NCI-H446 (cell line): Measurements from ENCODE around the gene SYT10.
"Not testable (repeated sequence)": the region's sequence is repeated elsewhere in the genome, so short reads cannot be mapped to it uniquely, and the experiment has no call there.

Experiments
- DNase-seq, 2 experiments: peaks; one replicate each; lab custom pipeline; 2025; lab: John Stamatoyannopoulos, UW

Gene SYT10

GRCh38 chr12:33439587-33440011, at the start of gene SYT10:
Gene SYT10, minus strand, starts transcription at chr12:33439819. Its CDS starts 297 bp downstream, at chr12:33439522.
- peak in 1 of 2 experiments; percentile 22 for DNase-seq

- no peak for DNase-seq
These were observed 48.4 kb upstream of the SYT10 start for GRCh38 chr12:33488036-33488435.

GRCh38 chr12:33486058-33486457, 46.4 kb upstream of the SYT10 start:
- no peak for DNase-seq

GRCh38 chr12:33484161-33484560, 44.5 kb upstream of the SYT10 start:
- no peak for DNase-seq

GRCh38 chr12:33480366-33480765, 40.7 kb upstream of the SYT10 start:
- no peak for DNase-seq

- no peak for DNase-seq
These were observed 36.4 kb upstream of the SYT10 start for GRCh38 chr12:33476058-33476457.

- DNase-seq, result no peak
These were observed 32.7 kb upstream of the SYT10 start for GRCh38 chr12:33472299-33472698.

- no peak for DNase-seq
These were observed 15.5 kb upstream of the SYT10 start for GRCh38 chr12:33455096-33455495.

GRCh38 chr12:33450480-33450879, 10.9 kb upstream of the SYT10 start:
- DNase-seq, result no peak

- no peak for DNase-seq
These were observed 858 bp upstream of the SYT10 start for GRCh38 chr12:33440477-33440876.

GRCh38 chr12:33438851-33439586, 600 bp downstream of the SYT10 start:
- no peak for DNase-seq

GRCh38 chr12:33438025-33438772, 1.4 kb downstream of the SYT10 start:
- DNase-seq, result no peak

GRCh38 chr12:33437598-33437997, 2.0 kb downstream of the SYT10 start:
- DNase-seq, result no peak

GRCh38 chr12:33432992-33433391, 6.6 kb downstream of the SYT10 start:
- DNase-seq, result peak in 1 of 2 experiments; percentile 3

GRCh38 chr12:33431648-33432047, 8.0 kb downstream of the SYT10 start:
- DNase-seq, result no peak

- DNase-seq, result no peak
These were observed 10.2 kb downstream of the SYT10 start for GRCh38 chr12:33429468-33429867.

GRCh38 chr12:33427071-33427470, 12.5 kb downstream of the SYT10 start:
- peak in 1 of 2 experiments; percentile 37 for DNase-seq

- DNase-seq, result no peak
These were observed 15.9 kb downstream of the SYT10 start for GRCh38 chr12:33423706-33424105.

- not testable (repeated sequence) for DNase-seq
These were observed 27.2 kb downstream of the SYT10 start for GRCh38 chr12:33412410-33412809.

- no peak for DNase-seq
These were observed 56.1 kb downstream of the SYT10 start for GRCh38 chr12:33383503-33383902.

- no peak for DNase-seq
These were observed 63.5 kb downstream of the SYT10 start for GRCh38 chr12:33376153-33376552.

GRCh38 chr12:33370318-33370717, 69.3 kb downstream of the SYT10 start:
- DNase-seq, result no peak

- DNase-seq, result no peak
These were observed 82.4 kb downstream of the SYT10 start for GRCh38 chr12:33357181-33357580.
